GF-D8 (cell line): ENCODE results near the gene EFCAB11.

Experiments used
- DNase-seq: peaks from one replicate; lab custom pipeline; 2025; lab: John Stamatoyannopoulos, UW

Gene EFCAB11

DNA sequence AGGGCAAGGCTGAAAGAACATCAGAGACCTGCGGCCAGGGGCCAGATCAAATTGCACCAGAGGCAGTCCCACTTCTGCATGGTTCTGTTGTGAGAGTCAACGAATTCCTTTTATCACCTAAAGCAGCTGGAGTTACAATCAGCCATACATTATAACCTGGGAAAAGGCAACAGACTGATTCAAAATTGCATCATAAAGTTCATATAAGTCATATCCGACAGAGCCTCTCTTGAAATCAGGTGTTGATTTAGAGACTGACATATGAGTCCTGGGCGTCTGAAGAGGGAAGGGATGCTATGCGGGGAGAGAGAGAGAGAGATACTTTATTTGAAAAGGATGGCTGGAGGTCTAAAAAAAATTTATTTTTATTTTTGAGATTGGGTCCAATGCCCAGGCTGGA, 89.4 kb downstream of the EFCAB11 start:
- DNase-seq, result no peak

DNA sequence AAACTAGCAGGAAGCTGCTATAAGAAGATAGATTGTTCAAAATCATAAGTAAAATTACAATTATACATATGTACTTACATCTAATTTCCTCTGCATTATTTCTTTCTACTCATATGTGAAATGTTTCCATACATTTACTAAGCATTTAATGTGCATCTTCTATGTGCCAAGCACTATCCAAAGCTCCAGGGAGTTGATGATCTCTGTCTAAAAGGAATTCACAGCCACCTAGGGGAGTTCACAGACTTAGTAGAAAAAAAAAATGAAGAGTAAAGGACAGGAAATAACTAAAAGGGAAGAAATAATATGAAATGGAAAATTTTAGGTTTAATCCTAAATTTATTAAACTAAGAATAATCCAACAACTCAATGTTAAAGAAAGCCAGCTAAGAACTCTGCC, 91.7 kb downstream of the EFCAB11 start:
- no peak for DNase-seq

DNA sequence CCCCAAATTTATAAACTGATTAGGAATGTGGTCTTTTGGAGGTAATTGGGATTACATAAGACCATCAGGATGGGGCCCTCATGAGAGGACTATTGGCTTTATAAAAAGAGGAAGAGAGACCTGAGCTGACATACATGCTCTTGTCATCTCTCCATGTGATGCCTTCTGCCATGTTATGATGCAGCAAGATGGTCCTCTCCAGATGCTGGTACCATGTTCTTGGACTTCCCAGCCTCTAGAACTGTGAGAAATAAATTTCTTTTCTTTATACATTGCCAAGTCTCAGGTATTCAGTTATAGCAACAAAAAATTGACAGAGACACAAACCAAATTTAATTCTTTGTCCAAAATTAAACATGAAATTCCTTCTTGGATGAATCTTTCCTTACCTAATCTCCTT, 92.9 kb downstream of the EFCAB11 start:
- no peak for DNase-seq

DNA sequence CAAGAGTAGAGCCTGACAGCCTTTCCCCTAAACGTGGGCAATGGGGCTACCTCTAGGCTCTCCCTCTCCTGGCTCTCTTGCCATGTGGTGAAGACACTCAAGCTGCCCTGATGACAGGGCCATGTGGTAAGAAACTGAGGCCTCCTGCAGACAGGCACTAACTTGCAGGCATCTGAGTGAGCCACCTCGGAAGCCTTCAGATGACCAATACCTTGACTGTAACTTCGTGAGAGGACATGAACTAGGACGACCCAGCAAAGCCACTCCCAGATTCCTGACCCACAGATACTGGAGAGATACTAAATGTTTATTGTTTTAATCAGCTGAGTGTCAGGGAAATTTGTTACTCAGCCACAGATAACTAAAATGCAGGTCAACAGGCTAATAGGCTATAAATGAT, 96.4 kb downstream of the EFCAB11 start:
- no peak for DNase-seq

DNA sequence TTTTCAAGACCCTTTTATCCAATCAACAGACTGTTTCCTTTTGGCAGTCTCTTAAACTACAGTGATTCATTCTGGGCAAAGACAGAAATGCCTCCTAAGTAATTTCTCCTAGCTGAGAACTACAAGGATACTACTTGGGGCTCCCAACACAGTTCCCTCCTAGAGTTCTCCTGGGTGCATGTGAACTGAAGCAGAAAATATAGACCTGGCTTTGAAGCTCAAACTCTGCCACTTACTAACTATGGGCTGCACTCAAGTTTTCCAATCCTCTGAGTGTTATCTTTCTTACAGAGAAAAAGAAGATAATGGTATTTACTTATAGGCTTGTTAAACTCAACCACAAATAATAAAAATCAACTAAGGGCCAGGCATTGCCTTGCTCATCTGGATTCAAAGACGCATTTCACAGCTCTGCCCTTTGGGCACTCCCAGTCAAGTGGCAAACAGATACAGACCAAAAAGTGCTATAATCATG, 97.6 kb downstream of the EFCAB11 start:
- DNase-seq, result no peak

DNA sequence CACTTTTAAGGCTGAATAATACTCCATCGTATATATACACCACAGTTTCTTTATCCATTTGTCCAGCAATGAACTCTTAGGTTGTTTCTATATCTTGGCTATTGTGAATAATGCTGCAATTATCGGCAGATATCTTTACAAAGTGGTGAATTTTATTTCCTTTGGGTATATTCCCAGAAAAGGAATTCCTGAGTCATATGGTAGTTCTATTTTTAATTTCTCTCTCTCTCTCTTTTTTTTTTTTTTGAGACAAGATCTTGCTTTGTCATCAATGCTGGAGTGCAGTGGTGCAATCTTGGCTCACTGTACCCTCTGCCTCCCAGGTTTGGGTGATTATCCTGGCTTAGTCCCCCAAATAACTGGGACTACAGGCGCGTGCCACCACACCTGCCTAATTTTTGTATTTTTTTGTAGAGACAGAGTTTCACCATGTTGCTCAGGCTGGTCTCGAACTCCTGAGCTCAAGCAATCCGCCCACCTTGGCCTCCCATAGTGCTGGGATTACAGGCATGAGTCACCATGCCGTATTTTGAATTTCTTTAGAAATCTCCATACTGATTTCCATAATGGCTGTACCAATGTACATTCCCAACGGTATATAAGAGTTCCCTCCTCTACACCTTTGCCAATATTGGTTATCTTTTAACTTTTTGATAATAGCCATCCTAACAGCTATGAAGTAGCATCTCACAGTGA, 98.4 kb downstream of the EFCAB11 start:
- DNase-seq, result no peak

DNA sequence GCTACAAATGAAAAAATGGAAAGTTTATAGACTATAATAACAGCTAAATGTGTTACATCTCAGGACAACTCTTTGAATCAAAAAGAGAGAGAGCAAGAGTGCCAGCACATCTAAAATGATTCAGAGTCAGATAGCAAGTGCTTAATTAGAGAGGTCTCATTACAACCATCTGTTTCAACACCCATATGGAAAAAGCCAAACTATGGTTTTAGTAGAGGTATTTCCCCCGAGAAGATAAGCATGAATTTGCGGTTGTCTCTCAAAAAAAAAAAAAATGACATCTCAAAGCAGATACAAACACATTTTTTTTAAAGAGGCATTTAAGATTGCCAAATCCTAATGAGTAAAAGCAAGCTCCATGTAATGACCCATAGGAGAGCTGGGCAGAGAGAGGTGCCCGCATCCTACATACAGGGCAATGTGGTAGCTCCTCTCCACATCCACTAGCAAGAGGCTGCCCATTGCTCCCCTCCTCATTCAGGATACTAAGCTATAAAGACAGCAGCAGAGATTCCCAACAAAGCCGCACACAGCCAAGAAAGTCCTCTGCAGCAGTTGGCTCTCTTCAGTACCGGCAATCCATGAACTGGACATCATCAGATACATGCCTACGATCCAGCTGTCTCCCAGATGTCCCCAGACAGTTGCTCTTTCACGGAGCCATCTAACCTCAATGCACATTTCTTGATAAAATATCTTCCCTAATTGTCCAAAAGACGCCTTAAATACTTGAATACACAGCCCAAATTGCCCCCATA, 100.4 kb downstream of the EFCAB11 start:
- DNase-seq, result no peak

DNA sequence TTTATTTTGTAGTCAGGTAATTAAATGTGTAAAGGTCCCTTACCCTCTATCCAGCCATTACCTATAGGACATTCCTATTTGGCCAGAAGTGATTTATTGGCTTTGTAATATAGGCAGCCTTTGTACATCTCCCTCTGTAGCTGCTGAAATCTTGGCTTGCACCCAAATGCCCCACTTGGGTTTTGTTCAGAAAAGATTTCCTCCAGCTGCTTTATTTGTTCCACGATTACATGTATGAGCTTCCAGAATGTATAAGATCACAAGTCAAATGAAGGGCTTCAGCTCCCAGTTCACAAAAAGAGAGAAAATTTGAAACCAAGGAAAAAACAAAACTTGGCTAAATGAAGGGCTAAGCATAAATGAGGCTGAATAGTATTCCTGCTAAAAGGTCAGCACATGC, 103.4 kb downstream of the EFCAB11 start:
- no peak for DNase-seq

DNA sequence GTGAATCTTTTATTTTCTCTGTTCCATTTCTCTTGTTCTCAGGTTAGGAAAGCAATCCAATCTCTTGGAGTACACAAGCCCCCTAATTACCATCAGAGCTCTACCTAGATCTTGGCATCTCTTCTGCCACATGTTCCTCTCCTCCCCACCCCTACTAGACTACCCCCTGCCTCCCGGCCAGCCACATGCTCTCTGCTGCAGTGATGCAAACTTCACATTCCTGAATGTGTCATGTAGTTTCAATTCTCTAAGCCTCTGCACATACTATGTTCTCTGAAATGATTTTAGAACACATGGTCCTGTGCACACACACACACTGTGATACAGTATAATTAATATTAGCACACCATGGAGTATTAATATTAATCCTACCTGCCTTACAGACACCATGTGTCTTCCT, 104.6 kb downstream of the EFCAB11 start:
- DNase-seq, result no peak

DNA sequence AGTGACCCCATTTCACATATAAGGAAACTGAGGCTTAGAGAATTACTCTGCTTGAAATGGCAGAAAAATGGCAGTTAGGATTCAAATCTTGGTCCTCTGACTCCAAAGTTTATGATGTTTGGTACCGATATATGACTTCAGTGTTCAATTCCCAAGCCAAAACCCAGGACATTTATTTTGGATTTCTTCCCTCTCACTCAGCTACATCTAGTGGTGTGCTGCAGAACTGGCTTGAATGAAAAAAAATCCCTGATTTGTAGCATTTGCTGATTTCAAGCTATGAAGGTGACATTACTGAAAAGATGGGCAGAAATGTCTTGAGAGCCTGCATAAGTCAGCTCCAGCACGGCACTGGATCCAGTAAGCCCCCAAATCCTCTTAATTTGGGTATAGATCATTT, 106.4 kb downstream of the EFCAB11 start:
- no peak for DNase-seq

DNA sequence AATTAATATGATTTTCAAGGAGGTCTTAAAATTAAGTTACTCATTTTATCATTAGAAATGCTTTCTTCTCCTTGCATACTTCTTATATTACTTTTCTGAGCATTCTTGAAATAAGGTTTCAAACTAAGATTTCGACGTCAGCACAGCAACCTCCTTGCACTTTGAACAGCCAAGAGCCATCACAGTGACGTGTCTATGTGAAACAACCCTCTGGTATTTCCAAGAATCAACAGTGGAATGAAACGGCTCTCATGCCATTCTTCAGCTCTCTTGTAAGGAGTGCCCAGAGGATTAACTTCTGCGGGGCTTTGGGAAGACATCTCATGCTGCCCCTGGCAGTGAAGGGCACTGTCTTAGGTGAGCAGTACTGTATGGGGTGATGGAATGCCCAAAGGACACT, 109.2 kb downstream of the EFCAB11 start:
- no peak for DNase-seq

DNA sequence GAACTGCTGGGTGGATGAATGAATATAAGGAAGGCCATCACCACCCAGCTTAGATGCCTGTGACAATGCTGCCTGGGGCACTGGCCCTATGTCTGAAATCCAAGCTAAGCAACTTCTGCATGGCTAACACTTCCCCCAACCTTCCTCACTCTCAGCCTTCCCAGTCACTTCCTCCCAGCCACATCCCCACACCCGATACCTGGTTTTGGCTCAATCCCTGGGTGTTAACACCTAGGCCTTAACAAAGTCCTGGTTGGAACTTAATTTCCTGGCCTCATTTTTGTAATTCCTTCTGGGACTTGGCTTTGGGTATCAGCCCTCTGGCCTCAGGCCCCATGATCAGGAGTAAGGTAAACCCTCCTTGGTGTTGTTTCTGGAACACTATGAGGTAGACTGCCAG, 110.0 kb downstream of the EFCAB11 start:
- DNase-seq, result no peak

DNA sequence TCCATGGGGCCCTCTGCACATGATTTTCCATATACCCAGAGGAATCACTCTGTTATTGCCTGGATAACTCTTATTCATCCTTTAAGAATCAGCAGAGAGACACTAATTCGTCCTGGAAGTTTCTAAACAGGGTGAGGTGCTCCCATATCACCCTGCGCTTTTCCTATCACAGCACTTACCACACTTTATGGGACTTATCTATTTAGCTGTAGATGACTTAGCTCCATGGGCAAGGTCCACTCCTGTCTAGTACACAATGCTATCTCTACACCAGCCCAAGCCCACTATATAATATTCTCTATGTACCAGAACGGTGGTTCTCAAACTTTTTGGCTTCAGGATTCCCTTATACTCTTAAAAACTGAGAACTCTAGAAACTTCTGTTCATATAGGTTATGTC, 111.7 kb downstream of the EFCAB11 start:
- no peak for DNase-seq

DNA sequence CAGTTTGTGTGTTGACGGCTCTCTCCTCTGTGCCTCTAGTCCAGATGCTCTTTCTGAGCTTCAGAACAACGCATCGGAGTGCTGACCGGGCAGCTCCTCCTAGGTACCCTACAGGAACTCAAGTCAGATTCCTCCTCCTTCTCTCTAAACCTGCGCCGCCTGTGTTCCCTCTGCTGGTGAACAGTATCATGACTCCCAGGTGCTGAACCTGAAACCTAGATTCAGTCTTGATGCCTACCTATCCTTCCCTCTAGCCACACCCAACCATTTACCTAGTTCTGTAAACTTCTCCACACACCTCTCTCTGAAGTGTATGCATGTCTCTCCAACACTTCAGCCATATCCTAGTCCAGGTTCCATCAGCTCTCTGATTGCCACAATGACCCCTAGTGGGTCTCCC, 112.7 kb downstream of the EFCAB11 start:
- no peak for DNase-seq

DNA sequence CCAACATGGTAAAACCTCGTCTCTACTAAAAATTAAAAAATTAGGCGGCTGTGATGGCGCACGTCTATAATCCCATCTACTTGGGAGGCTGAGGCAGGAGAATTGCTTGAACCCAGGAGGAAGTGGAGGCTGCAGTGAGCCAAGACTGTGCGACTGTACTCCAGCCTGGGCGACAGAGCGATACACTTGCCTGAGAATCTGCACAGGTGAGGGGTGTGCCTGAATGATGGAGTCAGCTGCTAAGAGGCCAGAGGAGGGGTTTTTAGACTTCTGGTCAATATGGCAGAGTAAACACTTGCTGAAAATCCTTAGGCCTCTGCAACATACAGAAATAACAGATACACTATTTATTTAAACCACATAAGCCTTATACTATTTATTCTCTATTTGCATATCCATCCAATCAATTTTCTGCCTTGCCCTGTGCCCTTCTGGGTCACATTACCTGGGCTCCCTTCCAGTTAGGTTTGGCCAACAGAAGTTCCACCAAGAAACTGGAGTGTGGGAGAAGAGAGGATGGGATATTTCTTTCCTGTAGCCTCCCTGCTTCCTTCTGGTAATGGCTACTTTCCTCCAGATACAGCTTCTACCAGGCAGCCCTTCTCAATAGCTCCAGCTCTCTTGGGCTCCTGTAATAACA, 117.6 kb downstream of the EFCAB11 start:
- no peak for DNase-seq

DNA sequence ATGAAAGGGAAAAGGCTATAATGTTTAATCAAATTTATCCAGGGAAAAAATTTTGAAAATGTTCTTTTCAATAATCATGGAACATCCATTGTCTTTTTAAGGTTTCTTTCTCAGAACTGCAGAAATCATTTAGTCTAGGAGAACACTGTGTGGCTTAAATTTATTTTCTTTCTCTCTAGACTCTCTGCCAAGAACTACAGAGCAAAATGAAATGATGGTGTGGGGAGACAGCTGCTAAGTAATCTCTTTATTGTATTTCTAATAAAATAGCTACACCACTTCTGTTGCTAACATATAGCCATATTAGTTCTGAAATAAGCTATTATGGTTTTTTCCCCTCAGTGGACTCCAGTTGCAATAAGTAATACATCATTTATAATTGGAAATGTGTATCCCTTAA, 120.9 kb downstream of the EFCAB11 start:
- no peak for DNase-seq

DNA sequence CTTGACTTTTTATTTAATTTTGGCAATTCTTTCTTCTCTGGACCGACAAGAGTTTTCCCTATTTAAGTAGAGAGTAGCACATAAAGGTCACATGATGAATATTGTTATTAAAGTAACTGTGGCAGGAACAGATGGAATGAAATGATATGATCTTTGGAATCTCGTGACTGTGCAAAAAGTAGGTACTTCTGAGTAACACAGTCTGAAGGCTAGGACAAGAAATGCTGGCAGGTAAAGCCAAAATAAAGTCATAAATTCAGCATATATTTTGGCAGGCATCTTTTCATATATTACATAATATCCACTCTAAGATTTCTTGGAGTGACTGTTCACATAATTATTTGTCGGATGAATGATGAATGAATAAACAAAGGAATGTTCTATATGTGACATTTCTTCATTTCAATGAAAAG, 121.4 kb downstream of the EFCAB11 start:
- DNase-seq, result no peak

DNA sequence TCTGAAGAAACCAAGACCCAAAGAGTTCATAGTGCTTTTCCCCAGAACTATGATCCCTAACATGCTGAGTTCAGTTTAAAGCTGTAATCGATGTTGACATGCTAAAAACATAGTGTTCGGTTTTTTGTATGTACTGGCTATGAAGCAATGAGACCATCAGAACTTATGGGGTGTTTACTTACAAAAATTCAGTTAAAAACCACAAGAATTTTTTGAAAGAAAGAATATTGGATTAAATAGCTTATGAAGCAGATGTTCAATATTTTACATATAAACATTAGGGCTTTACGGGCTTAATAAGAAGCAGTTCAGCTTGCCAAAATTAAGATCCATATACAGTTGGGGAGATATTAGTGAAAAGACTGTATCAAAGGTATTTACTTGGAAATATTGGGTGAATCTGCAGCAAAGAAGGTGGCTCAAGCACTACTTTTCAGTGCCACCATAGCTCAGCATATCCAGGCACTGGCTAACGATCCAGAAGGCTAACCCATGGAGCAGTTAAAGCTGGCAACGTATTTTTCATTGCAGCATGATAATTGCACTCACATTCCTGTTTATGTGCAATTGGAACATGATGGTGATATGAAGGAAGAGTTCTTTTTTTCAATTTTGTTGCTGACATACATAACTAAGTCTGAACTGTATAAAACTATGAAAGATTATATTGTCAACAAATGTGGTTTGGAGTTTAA, 125.9 kb downstream of the EFCAB11 start:
- no peak for DNase-seq

DNA sequence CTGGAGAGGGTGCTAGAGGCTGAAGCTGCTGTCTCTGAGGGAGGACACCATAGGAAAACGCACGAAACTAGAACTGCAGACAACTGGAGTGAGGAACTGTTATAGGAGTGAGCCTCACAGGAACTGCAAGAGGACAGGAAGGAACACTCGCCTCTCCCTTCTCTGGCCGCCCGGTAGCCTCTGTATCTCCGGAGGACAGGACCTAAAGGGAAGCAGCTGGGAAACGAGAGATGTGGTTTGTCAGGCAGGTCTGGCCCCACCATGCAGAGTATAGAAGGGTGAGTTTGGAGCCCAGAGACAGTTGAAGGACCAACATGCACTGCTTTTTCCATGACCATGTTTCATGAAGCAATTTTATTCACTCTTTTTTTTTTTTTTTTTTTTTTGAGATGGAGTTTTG, 127.3 kb downstream of the EFCAB11 start:
- no peak for DNase-seq

DNA sequence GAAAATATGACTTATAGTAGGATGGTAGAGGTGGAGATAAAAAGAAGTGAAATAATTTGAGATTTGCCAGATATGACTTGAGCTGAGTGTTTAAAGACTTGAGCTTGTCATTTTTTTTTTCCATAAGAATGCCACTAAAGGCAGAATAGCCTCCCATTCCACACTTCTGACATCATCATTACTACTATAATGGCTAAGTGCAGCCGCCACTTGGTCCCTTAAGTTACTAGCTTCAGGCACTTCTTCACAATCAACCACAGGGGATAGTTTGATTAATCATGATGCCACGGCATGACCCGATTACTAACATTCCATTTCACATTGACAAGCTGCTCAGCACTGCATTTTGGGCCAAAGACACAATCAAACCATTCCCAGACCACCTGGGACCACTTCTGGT, 127.9 kb downstream of the EFCAB11 start:
- no peak for DNase-seq

DNA sequence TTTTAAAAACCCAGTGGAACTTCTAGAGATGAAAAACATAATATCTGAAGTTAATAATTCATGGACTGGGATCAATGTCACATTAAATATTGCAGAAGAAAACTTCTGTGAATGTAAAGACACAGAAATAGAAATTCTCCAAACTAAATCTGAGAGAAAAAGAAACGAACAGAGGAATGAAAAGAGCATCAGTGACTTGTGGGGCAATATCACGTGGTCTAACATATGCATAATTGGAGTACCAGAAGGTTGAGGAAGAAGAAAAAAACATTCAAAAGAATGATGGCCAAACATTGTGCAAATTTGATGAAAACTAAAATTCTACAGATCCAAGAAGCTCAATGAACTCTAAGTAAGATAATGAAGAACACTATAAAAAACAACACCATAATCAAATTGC, 130.8 kb downstream of the EFCAB11 start:
- no peak for DNase-seq

DNA sequence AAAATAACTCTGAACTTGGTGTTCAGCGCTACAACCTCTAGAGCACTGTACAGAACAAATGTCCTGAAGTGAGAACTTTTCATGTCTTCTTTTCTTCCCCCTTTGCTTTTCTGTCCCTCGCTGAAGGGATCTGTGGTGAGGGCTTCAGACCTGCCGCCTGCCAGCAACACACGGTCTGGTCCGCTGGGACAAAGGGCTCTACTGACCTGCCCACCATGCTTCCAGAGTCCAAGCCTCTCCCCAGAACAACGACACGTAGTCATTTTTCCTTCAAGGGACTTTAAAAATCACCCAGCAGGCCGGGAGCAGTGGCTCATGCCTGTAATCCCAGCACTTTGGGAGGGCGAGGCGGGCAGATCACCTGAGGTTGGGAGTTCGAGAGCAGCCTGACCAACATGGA, 140.4 kb downstream of the EFCAB11 start:
- no peak for DNase-seq

DNA sequence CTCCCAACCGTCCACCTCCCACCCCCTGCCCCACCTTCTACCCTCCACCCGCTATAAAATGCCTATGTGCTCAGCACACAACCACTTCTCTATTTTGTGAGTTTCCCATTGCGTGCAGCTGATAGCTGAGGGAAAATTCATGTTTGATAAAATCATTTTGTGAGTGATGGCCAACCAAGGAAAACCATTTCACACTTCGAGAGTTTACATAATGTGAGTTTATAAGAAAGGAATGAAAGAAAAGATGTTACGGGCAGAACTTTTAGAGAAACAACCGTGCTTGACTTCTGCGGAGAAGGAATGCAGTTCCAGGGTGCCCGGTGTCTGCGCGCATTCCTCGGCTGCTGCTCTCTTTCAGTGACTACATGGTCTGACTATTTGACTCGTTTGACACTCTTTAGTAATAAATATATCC, 140.9 kb downstream of the EFCAB11 start:
- no peak for DNase-seq
